ENCODE measurements around the gene NTM. TPM values are rescaled to one million over a fixed set of nuclear protein-coding genes. Genes with fewer than 3 reads are reported as not detected.

NTM gene
- total RNA-seq, 1 donor from 2014 or later: 10.8 TPM

DNA sequence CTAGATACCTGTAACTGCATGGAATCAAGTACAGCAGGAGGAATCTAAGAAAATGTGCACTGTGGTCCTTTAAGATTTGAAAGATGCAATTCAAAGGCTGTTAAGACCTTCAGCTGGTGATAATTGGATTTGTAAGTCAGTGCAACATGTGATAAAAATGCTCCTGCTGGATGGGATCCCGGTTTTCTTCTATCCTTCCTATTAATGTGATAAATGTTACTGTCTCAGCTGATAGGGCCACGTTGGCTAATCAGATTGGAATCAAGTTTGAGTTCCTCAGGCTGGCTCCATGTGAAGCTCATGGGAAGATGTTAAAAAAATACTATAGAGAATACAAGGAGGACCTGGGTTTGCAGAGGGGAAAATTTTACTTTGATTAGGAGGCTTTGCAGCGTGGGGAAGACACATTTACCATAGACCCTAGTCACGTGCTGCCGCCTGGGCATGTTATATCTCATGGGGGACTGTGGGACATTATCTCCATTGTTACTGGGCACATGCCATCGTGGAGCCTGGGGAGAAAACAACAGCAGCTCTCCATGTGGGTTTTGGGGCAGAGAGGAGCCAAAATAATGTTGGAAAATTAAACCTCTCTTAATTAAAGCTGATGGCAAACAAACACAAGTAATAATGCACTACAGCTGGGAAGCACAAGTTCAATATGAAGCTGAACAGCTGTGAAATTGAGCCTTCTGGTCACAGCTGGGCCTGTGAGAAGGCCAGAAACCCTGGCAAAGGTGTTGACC, 652.5 kb downstream of the NTM start:
- DNase-seq: peak; percentile 56

DNA sequence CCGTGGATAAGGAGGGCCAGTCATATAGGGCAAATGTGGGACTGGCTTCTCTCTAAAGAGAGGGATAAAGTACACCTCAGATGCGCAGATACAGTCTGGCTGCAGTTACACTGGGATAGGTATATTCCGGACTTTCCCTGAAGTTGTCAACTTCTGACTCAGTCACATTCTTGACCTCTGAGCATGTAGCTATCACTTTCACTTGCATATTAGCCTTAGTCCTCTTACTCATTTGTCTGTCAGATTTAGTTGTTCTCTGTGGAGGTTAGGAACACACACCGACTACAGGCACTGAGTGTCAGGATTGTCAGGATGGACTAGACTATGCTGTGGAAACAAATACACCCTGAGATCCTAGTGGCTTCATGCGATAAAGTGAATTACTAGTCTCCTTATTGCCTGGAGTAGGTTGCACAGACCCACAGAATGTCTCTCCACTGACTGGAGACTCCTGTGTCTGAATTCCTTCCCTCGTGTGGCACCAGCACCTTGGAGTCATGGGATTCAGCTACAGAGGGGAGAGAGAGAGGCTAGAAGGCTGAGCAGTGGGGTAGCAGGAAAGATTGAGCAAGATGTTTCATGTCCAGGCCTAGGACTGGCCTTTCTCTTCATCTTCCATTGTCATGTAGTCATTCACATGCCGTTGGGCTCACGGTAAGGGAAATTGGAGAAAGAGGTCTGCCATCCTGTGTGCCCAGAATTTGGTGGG, 654.3 kb downstream of the NTM start:
- no peak for DNase-seq

DNA sequence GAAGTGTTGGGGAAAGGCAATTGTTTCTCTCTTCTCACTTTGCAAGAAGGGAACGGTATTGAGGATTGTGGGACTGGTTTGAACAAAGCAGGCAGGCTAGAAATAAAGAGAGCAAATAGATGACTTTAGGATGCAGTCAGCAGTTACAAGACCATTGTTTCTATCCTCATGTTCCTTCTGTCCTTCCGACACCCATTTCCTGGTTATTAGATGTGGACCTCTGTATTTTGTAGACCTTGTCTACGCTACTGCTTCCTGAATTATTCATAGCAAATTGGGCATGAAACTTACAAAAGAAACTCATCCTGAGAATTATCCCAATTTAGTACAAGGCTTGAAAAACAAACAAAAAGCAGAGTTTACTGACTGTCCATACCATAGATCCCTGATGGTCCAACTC, 656.3 kb downstream of the NTM start:
- no peak for DNase-seq

DNA sequence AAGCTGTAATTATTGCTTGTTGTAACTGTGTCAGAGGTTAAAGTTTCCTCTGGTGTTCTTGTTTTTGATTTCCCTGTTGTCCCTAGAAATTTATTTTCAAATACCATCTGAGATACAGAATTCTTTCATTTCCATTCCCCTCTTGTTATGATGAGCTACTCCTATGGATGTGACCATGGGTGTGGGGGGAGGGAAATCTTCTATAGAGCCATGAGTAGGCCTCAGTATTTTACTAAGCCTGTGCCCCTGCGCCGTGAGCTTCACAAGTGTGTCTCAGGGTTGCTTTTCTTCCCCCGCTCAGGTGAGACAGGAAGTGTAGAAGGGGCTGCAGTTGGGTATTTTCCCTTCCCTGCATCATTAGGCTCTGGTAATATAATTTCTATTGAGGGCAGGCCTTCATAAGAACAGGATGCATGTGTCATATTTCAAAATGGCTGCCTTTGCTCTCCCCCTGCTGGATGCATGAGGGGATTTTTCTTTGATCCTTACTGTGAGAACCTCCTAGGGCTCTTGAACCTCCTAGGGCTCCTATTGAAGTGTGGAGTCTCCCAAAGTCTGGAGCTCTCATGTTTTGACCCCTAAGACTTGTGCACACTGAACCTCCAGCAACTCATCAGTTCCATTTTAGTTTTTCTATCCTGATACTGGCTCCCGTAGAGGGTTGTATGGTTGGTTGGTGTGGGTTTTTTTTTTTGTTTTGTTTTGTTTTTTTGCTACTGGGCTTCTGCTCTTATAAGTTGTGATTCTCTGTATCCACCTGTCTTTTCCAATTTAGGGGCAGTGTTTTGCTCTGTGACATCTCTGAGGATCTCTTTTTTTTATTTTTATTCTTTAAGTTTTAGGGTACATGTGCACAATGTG, 658.2 kb downstream of the NTM start:
- no peak for DNase-seq

DNA sequence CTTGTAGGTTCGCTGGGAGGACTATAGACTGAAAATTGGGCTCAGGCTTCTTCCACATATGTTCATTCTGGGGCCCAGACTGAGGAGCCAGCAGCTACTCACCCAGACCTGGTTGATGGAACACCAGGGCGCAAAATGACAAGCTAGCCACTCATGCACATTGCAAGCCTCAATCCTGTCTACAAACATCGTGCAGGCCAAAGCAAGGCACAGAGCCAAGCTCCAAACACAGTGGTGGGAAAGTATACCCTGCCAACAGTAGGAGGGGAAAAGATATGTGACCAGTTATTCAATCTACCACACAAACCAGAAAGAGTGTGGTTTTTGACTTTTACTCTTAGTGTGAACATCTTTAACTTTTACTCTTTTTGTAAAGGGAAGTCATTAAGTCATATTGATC, 660.5 kb downstream of the NTM start:
- DNase-seq: no peak

DNA sequence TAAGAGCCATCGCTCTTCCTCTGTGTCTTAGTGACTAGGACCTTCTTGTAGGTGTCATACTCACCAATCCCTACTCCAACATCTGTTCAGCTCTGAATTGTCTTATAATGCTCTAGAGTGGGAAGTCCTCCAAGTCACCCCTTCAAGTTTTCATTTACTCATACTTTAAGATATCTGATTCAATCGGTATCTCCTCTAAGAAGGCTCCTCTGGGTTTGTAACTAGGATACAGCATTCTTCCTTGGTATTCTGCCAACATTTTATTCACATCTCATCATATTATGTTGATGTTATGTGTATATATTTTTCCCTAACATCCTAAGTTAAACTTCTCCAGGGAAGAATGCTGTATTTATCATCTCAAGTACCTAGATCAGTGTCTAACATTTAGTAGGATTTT, 662.1 kb downstream of the NTM start:
- peak; percentile 70 for DNase-seq

DNA sequence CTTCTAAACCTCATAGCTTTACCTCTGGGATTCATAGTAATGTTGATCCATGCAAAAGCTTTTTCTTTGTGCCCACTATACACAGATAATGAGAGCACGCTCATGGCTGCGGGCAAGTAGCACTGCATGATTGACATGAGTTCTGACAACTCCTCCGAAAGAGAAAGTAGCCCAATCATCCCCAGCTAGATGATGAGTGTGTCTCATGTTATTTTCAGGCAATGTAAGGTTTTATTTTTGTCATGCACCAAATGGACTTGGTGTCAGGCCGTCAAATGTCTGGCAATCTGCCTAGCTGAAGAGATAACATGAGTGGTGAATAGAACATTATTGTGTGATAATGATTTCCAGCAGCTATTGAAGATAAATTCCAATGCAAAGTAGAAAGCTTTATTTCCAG, 662.6 kb downstream of the NTM start:
- peak; percentile 9 for DNase-seq

DNA sequence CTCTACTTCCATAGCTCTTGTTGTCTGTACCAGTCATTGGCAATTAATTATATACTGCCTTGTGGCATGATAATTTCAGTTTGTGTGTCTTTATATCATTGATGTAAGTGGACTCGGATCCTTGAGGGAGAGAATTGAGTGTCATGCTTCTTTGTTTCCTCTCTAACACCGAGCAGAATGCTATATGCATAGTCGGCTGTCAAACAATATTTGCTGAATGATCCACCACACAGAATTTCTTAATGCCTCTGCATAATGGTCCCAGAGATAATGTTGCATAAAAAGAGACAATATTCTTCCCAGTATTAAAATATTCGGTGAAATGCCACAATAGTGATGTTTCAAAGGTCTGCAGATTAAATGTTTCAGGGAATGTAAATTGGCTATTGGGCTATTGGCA, 664.8 kb downstream of the NTM start:
- DNase-seq: no peak

DNA sequence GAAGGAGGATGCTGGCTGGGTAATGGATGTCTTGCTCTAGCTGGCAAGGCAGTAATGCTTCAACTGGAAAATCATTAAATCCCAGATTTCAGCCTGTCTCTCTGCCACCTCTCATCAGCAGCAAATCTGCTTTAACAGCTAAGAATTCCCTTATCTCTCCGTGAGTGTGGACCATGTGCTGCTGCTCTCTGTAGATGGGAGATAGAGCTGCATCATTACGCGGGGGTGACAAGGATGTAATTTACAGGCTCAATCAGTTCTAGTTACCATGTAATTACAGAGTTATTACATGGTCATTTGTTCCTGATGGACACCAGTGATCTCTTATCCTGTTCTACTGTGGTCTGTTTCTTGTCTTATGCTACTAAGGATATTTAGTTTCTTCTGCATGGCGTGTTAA, 665.4 kb downstream of the NTM start:
- DNase-seq: no peak

DNA sequence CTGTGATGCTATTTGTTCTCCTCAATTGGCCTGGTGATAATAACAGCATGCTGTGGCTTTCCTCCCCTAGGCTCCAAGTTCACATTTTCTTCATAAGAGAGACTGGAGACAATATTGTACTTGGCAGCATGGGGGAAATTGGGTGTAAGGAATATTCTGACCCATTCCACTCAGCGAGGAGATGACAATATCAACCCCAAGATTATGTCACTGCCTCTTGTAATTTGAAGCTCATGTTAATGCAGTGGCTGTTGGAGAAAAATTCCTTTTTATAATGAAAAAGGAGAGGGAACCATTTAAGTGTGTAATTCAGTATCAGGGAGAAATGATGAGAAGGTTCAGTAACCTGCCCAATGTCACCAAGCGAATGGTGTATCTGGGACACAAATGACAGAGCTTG, 665.8 kb downstream of the NTM start:
- DNase-seq: no peak

DNA sequence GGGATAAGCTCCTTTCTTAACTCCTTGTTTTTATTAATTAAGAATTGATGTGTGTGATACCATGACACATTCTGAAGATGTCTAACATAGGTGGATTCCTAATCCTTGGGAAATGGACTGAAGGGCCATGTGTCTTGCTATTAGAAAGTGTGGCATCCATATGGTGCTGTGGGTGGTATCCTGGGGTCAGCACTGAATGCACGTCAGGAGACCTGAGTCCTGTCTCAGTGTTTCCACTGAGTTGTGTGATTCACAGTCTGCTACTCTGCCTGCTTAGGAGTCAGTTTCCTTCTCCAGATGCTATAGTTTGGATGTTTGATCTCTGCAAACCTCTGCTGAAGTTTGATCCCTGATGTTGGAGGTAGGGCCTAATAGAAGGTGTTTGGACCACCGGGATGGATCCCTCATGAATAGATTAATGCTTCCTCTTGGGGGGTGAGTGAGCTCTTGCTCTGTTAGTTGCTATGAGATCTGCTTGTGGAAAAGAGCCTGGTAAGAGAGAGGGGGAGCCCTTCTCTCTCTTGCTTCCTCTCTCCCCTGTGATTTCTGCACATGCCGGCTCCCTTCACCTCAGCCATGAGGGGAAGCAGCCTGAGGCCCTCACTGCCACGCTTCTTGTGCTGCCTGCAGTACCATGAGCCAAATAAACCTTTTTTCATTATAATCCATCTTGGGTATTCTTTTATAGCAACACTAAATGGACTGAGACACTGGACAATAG, 666.5 kb downstream of the NTM start:
- no peak for DNase-seq

DNA sequence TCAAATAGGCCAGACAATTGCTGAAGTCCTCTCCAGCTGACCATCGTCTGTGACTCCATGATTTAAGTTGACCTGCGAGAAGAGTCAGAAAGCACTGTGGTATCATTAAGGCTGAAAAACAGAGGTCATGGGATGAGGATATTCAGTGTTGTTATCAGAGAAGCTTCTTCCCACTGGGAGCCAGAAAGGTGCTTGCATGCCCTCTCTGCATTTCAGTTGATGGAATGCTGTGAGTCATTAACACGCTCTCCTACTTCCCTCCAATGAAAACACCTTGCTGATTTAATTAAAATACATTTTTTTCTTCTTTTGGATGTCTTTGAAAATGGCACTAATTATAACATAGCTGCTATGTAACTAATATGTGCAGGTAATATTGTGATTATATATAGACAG, 667.0 kb downstream of the NTM start:
- DNase-seq: no peak

DNA sequence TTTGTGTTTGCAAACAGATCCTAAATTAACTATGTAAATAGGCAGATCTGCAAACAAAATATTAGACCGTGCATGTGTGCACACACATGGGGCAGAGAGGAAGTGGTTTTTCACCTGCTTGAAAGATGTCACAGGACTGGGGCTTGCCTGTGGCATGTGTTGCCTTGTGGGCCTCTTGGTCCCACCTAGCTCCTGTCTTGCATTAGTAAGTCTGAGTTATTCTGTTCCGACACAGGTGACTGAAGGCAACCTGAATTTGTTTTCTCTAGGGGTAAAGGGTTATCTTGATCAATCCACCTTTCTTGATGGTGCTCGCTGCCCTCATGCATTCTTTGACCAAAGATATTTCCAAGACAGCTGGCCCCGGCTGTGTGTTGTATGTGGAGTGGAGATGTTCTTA, 667.5 kb downstream of the NTM start:
- DNase-seq: no peak

DNA sequence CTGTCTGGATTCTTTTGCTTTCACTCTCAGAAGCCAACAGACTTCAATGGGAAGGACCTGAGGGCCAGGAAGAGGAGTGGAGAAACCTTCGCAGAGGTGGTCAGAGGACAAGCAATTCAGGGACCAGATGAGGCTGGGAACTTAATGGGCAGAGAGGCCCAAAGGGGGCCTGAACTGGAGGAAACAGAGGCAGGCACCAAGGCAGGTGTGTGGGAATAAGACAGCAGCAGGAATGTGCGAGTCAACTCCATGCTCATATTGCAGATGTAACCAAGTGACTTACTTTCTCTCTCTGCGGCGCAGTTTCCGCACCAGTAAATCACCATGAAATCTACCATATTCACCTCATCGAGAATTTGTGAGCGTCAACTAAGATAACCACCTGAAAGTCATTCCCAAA, 669.1 kb downstream of the NTM start:
- DNase-seq: no peak

DNA sequence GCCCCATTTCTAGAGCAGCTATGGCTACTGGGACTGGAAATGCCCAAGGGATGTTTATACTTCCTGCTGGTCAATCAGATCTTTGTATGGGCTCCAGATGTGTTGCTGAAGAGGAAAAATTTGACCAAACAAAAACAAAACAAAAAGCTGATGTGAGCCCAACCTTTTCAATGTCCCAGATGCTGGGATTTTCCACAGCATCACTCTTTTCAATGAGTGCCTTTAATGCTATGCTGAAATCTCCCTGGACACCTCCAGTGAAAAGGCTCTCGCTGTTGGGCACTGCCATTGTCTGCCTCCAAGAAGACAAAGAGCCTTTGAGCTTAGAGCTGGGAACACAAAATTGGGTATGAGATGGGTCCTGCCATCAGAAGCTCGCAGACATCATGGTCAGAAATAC, 671.9 kb downstream of the NTM start:
- no peak for DNase-seq

DNA sequence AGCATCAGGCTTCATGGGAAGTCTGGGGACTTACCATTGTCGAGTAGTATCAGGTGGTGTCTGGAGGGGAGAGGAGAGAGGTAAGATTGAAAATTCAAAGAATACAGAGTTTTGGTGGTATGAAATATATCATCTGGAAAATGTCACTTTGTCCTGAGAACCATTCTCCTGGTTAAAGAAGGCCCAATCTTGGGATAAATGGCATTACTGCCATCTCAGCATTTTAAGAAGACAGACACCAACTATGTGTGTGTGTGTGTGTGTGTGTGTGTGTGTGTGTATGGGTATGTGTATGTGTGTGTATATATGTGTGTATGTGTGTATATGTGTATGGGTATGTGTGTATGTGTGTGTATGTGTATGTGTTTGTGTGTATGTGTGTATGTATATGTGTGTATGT, 673.3 kb downstream of the NTM start:
- no peak for DNase-seq

DNA sequence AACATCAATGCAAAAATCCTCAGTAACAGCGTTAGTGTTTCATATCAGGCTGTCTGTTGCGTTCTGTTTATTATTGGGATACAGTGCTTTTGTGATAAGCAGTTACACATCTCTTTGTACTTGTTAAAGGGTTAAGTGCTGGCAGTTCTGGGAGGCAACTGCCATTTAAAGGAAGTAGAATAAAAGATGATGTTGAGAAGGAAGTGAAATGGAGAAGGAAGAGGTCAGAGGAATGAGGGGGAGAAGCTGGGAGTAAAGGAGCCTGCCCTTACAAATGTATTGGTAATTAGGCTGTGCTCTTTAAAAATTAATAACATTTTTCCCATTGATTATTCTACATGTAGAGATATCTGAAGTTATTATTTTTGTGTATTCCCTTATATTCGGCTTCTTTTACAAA, 674.7 kb downstream of the NTM start:
- DNase-seq: no peak

DNA sequence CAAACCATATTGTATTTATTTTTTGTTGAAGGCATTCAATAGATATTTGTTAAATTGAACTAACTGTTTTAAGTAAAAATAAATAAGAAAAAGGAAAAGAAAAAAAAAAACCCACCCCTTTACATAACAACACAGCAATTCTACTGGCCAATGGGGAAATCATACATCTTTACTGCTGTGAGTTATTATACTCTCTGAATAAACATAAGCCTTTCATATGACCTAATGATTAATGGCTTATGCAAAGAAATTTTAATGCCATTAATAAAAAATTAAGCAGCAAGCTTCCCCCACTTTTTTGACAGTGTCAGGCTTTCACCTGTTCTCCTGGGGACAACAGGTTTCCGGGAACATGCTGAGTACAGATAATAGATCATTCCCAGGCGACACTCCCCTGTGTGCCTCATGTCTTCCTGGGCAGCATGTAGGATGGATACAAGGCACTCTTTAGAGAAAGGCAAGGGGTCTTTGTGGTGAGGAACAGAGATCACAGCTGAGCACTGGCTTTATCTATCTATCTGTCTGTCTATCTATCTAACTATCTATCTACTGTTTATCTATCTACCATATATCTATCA, 676.0 kb downstream of the NTM start:
- no peak for DNase-seq

DNA sequence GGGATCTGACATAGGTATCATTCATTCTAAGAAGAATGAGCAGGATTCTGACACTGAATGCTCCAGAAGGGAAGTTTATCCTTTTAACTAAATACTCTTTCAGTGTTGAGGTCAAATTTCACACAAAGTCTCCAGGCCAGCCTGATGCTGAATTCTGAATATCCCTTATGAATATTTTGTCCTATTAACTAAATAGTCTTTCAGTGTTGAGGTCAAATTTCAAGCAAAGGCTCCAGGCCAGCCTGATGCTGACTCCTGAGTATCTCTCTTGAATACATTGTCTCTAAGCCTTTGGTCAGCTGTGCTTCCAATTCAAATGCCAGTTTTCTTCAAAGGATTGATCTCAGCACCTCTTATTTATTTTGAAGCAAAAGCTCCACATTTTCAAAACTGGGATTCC, 676.8 kb downstream of the NTM start:
- DNase-seq: no peak

DNA sequence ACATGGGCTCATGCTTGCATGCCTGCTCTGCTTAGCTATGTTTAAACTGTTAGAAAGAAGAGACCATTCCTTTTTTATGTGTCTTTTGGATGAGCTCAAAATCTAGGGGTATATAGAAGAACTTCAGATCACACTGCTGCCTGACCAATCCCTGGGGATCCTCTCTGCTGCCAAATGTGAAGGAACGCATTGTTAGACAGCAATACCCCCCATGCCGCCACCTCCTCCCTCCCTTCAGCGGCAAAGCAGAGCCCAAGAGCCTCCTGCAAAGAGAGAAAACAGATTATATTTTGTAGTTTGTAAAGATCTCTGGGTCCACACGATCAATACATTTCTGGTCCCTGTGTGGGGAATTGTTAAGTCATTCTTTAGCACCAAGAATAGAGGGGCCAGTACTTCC, 677.6 kb downstream of the NTM start:
- no peak for DNase-seq

DNA sequence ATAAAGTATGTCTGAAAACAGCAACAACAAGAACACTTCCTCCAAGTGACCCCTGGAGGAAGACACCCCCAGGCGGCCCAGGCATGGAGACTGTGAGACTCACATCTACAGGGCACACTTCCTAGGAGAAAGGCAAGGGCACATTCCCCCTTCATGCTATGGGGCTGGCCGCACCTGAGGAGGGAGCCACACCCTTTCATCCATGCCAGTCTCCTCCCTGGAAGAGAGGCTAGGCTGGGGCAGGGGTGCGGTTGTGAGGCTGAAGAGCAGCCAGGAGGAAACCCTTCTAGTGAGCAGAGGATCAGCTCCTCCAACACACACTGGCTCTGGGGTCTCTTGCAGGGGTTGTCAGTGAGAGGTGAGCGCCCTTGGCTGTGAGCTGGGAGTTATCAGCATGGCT, 678.8 kb downstream of the NTM start:
- no peak for DNase-seq

DNA sequence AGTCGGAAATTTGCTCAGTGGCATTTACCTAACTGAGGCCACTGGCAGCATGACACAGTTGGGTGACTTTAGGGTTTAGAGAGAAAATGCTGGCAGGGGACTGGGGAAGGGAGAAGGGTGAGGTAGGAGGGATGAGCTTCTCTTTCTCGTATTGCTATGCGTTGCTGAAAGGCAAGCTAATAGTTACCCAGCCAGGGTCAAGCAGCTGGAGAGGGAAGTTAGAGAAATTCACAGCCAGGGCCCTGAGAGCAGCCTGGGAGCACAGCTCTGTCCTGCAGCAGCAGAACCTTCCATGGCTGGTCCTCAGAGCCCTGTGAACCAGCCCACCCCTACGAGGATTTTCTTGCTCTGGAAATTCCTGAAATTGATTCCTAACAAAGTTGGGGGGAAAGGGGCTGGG, 679.6 kb downstream of the NTM start:
- no peak for DNase-seq

Data from skin of body (tissue), 2 donors.